Gastroesophageal sphincter (tissue), 4 donors: ENCODE measurements around the gene PMM1. TPM values are rescaled to one million over a fixed set of nuclear protein-coding genes. Genes with fewer than 3 reads are reported as not detected.

Source experiments
- ATAC-seq: fragments of 150-250 bp; one replicate; pipeline ENCODE4 v1.9.1; 2016; ENCODE audit warnings: mild to moderate bottlenecking, moderate library complexity
- H3K27ac ChIP-seq, 4 donors: fragments of 200-600 bp; sonication (generic) in 3 of 4; 1 replicate in 3 of 4; 2 replicates in 1 of 4; pipeline ENCODE4 v1.5.1; 2016 to 2019
- H3K27me3 ChIP-seq: fragments of 200-600 bp; sonication (generic); one replicate; pipeline ENCODE4 v1.5.1; 2019
- H3K36me3 ChIP-seq, 2 donors: fragments of 200-600 bp; sonication (generic); one replicate each; pipeline ENCODE4 v1.5.1; 2019; ENCODE audit warnings: control low read depth in 1 of 2
- H3K4me1 ChIP-seq, 3 donors: fragments of 200-600 bp; sonication (generic); 1 replicate in 2 of 3; 2 replicates in 1 of 3; pipeline ENCODE4 v1.5.1; 2016 to 2019; ENCODE audit warnings: control low read depth in 2 of 3
- H3K4me3 ChIP-seq, 2 donors: fragments of 200-600 bp; sonication (generic); one replicate each; pipeline ENCODE4 v1.5.1; 2019; ENCODE audit warnings: mild to moderate bottlenecking in 1 of 2, moderate library complexity in 1 of 2
- H3K9me3 ChIP-seq, 3 donors: fragments of 200-600 bp; sonication (generic); one replicate each; pipeline ENCODE4 v1.5.1; 2017 to 2019; ENCODE audit warnings: control low read depth in 2 of 3
- CTCF ChIP-seq, 4 experiments: fragments of 200-600 bp in 2 of 4; fragments of 450-650 bp in 2 of 4; sonication (generic) in 1 of 4; IDR thresholded peaks; one replicate each; pipeline ENCODE4 v1.5.1; 2017 to 2019; ENCODE audit warnings: antibody characterized with exemption in 4 of 4, mild to moderate bottlenecking in 2 of 4, moderate library complexity in 2 of 4
- EP300 ChIP-seq: sonication (generic); formaldehyde crosslinking; IDR thresholded peaks from one replicate; pipeline ENCODE4 v1.6.1; 2017; ENCODE audit warnings: antibody characterized with exemption, mild to moderate bottlenecking
- POLR2A ChIP-seq, 2 donors: fragments of 450-650 bp; IDR thresholded peaks; one replicate each; pipeline ENCODE4 v1.6.1; 2017; ENCODE audit warnings: antibody characterized with exemption in 2 of 2, mild to moderate bottlenecking in 2 of 2, moderate library complexity in 1 of 2
- POLR2AphosphoS5 ChIP-seq: sonication (generic); formaldehyde crosslinking; IDR thresholded peaks from one replicate; pipeline ENCODE4 v1.6.1; 2017; ENCODE audit warnings: antibody characterized with exemption
- WGBS, 2 donors: methylation state at CpG; one replicate each; pipeline ENCODE4 v1.1.5; 2018; ENCODE audit warnings: low coverage in 1 of 2; 5-methylcytosine and 5-hydroxymethylcytosine counted together
- total RNA-seq, 4 donors: library from RNA; depleted of rRNA; stranded (reverse); fragments of >200 nt; gene quantifications; one replicate each; pipeline ENCODE4 v1.1.0, GENCODE V29; 2016

PMM1 gene
- total RNA-seq, 4 donors from 2014 or later = 32.7 to 42.5 (median 37.1) TPM

GRCh38 chr22:41564563-41564962 lies 25.1 kb downstream of the PMM1 start:
- peaks cover 0 to 77% (median 3%) of the 10 kb centered on the region in 3 donors for H3K4me1 ChIP-seq
- no peak overlapping the region for H3K4me3 ChIP-seq
- no peak for ATAC-seq
- 60 to 73% methylated on average over 1 to 3 of the region's 8 CpGs for WGBS, 2 donors
- H3K27me3 ChIP-seq = no peaks in the 10 kb centered on the region
- H3K9me3 ChIP-seq = no peaks in the 10 kb centered on the region
- TF ChIP-seq CTCF (IDR thresholded peaks at IDR 0.05) (no peak), POLR2A (IDR thresholded peaks at IDR 0.05) (no peak), POLR2AphosphoS5 (no peak), EP300 (no peak)
- H3K36me3 ChIP-seq = no peaks in the 10 kb centered on the region
- H3K27ac ChIP-seq = peak overlapping the region in 3 of 4 donors; percentile 46 to 73 (median 63)

- WGBS, 2 donors = 9 to 19% methylated on average over 6 to 8 of the region's 10 CpGs
- no peaks in the 10 kb centered on the region for H3K36me3 ChIP-seq
- H3K4me3 ChIP-seq = no peak overlapping the region
- peak overlapping the region in 3 of 4 donors; percentile 59 to 74 (median 68) for H3K27ac ChIP-seq
- peaks cover 0 to 83% (median 3%) of the 10 kb centered on the region in 3 donors for H3K4me1 ChIP-seq
- ATAC-seq = no peak
- no peaks in the 10 kb centered on the region for H3K9me3 ChIP-seq
- no peaks in the 10 kb centered on the region for H3K27me3 ChIP-seq
- TF ChIP-seq POLR2A (IDR thresholded peaks at IDR 0.05) = no peak
- peak; percentile 31 for TF ChIP-seq POLR2AphosphoS5
Observed at GRCh38 chr22:41563051-41563711, 26.5 kb downstream of the PMM1 start.

- Histone ChIP-seq H3K4me3 (no peak overlapping the region), H3K27ac (peak overlapping the region in 3 of 4 donors; percentile 59 to 74 (median 68)), H3K9me3 (no peaks in the 10 kb centered on the region), H3K36me3 (no peaks in the 10 kb centered on the region), H3K27me3 (no peaks in the 10 kb centered on the region), H3K4me1 (peaks cover 0 to 88% (median 9%) of the 10 kb centered on the region in 3 donors)
- no peak for TF ChIP-seq CTCF (IDR thresholded peaks at IDR 0.05)
- TF ChIP-seq EP300 = no peak
- no peak for TF ChIP-seq POLR2A (IDR thresholded peaks at IDR 0.05)
- TF ChIP-seq POLR2AphosphoS5 = no peak
- ATAC-seq = no peak
- no CpG with 5 or more reads among the region's 4 CpGs for WGBS, 2 donors
Observed at GRCh38 chr22:41562461-41562860, 27.2 kb downstream of the PMM1 start.

- peak overlapping the region in 1 of 2 donors; percentile 46 for H3K4me3 ChIP-seq
- peaks cover 0 to 88% (median 16%) of the 10 kb centered on the region in 3 donors for H3K4me1 ChIP-seq
- no peaks in the 10 kb centered on the region for H3K36me3 ChIP-seq
- H3K9me3 ChIP-seq = no peaks in the 10 kb centered on the region
- no peak for ATAC-seq
- TF ChIP-seq CTCF (IDR thresholded peaks at IDR 0.05) (no peak), EP300 (no peak), POLR2AphosphoS5 (no peak), POLR2A (IDR thresholded peaks at IDR 0.05) (no peak)
- no peaks in the 10 kb centered on the region for H3K27me3 ChIP-seq
- WGBS, 2 donors = 60% methylated on average over 1 of the region's 5 CpGs; no CpG with 5 or more reads in 1 of the 2 donors
- H3K27ac ChIP-seq = peak overlapping the region in 3 of 4 donors; percentile 68 to 82 (median 74)
Observed at GRCh38 chr22:41561788-41562187, 27.9 kb downstream of the PMM1 start.

GRCh38 chr22:41561335-41561734 lies 28.3 kb downstream of the PMM1 start:
- no peak for TF ChIP-seq POLR2A (IDR thresholded peaks at IDR 0.05)
- no peak for TF ChIP-seq EP300
- no peak for TF ChIP-seq CTCF (IDR thresholded peaks at IDR 0.05)
- TF ChIP-seq POLR2AphosphoS5 = no peak
- Histone ChIP-seq H3K27me3 (no peaks in the 10 kb centered on the region), H3K9me3 (no peaks in the 10 kb centered on the region), H3K36me3 (no peaks in the 10 kb centered on the region), H3K4me3 (peak overlapping the region; percentile 16 to 46), H3K4me1 (peaks cover 0 to 88% (median 18%) of the 10 kb centered on the region in 3 donors), H3K27ac (peak overlapping the region in 3 of 4 donors; percentile 68 to 82 (median 74))
- no peak for ATAC-seq
- 29 to 33% methylated on average over 1 to 4 of the region's 10 CpGs for WGBS, 2 donors
